Mesodermal cell (in vitro differentiated cells): Measurements from ENCODE around the gene TMEM186.
"Not testable (repeated sequence)": the region's sequence is repeated elsewhere in the genome, so short reads cannot be mapped to it uniquely, and the experiment has no call there.

Source experiments
- H3K27ac ChIP-seq: 2 replicates; pipeline ENCODE4 v1.7.0; 2013; ENCODE audit warnings: mild to moderate bottlenecking, low read depth, low read length, moderate library complexity; ENCODE audit not compliant: severe bottlenecking
- H3K36me3 ChIP-seq: 2 replicates; pipeline ENCODE4 v1.7.1; 2013; ENCODE audit warnings: mild to moderate bottlenecking, low read length, moderate library complexity; ENCODE audit not compliant: control insufficient read depth, insufficient read depth
- H3K4me1 ChIP-seq: one replicate; pipeline ENCODE4 v1.7.1; 2013; ENCODE audit warnings: mild to moderate bottlenecking, low read length; ENCODE audit not compliant: insufficient read depth, control insufficient read depth, poor library complexity, severe bottlenecking
- H3K4me3 ChIP-seq: 2 replicates; pipeline ENCODE4 v1.7.0; 2013; ENCODE audit warnings: low read length, control low read depth, mild to moderate bottlenecking; ENCODE audit not compliant: insufficient read depth, poor library complexity, severe bottlenecking; ENCODE audit errors: extremely low read depth
- H3K9me3 ChIP-seq: 2 replicates; pipeline ENCODE4 v1.7.1; 2013; ENCODE audit warnings: mild to moderate bottlenecking, low read length, moderate library complexity; ENCODE audit not compliant: control insufficient read depth
- WGBS, 2 experiments: methylation state at CpG; one replicate each; pipeline ENCODE4 v1.1.5; 2013; ENCODE audit warnings: missing lambda C conversion rate in 2 of 2; ENCODE audit not compliant: insufficient coverage in 2 of 2; 5-methylcytosine and 5-hydroxymethylcytosine counted together

The TMEM186 gene

GRCh38 chr16:8756755-8757154 is 40.7 kb downstream of the TMEM186 start:
- Histone ChIP-seq H3K9me3 (no peaks in the 10 kb centered on the region), H3K27ac (no peak overlapping the region), H3K36me3 (no peaks in the 10 kb centered on the region), H3K4me3 (no peak overlapping the region), H3K4me1 (peaks cover 2% of the 10 kb centered on the region)
- WGBS, 2 experiments: 88 to 100% methylated on average over 4 to 5 of the region's 5 CpGs

GRCh38 chr16:8753416-8754054 is 43.9 kb downstream of the TMEM186 start:
- WGBS, 2 experiments: 78 to 82% methylated on average over 6 of the region's 9 CpGs
- H3K27ac ChIP-seq: no peak overlapping the region
- H3K4me3 ChIP-seq: no peak overlapping the region
- peaks cover 6% of the 10 kb centered on the region for H3K4me1 ChIP-seq
- H3K9me3 ChIP-seq: no peaks in the 10 kb centered on the region
- H3K36me3 ChIP-seq: no peaks in the 10 kb centered on the region

DNA sequence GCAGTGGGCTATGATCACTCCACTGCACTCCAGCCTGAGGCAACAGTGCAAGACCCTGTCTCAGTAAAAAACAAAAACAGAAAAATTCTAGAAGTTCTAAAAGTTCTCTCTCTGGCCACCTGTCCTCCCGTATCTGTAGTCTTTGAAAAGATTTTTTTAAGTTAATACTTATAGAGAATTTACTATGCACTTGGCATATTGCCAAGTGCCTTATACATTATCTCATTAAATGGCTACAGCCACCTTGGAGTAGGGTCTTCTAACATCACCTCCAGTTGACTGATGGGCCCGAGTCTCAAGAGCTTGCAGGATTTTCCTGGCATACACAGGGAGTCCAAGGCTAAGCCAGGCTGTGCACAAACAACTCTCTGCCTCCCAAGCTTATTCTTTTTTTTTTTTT is 44.7 kb downstream of the TMEM186 start:
- Histone ChIP-seq H3K36me3 (no peaks in the 10 kb centered on the region), H3K9me3 (no peaks in the 10 kb centered on the region), H3K27ac (no peak overlapping the region), H3K4me3 (no peak overlapping the region), H3K4me1 (peaks cover 6% of the 10 kb centered on the region)
- 86% methylated on average over 1 of the region's 2 CpGs; no CpG with 5 or more reads in 1 of the 2 experiments for whole genome bisulfite sequencing, 2 experiments

- Histone ChIP-seq H3K4me1 (peaks cover 6% of the 10 kb centered on the region), H3K4me3 (no peak overlapping the region), H3K36me3 (no peaks in the 10 kb centered on the region), H3K27ac (peak overlapping the region; percentile 19), H3K9me3 (no peaks in the 10 kb centered on the region)
- WGBS, 2 experiments: 66 to 88% methylated on average over 9 to 12 of the region's 14 CpGs
These were observed 45.7 kb downstream of the TMEM186 start for GRCh38 chr16:8751481-8752311.

GRCh38 chr16:8748944-8749343 is 48.5 kb downstream of the TMEM186 start:
- not testable (repeated sequence) for H3K9me3 ChIP-seq, H3K27ac ChIP-seq, H3K4me1 ChIP-seq, H3K4me3 ChIP-seq, H3K36me3 ChIP-seq
- 92% methylated on average over 3 of the region's 9 CpGs; no CpG with 5 or more reads in 1 of the 2 experiments for WGBS, 2 experiments
